Measurements from ENCODE around the gene PINLYP. TPM values are rescaled to one million over a fixed set of nuclear protein-coding genes. Genes with fewer than 3 reads are reported as not detected.

PINLYP gene
- total and polyA plus RNA-seq, 9 of the 15 experiments (the other 6 are each of a cell fraction or from before 2014, with no cell fraction given), result 1.00 to 6.7 (median 2.2) TPM

GRCh38 chr19:43594710-43595604, 19.4 kb downstream of the PINLYP start (continued):
- TF ChIP-seq FOXM1 (IDR thresholded peaks at IDR 0.05; ENCODE audit: low read depth), result no peak
- TF ChIP-seq FOXM1 (CRISPR knock-in tag; IDR thresholded peaks at IDR 0.05; ENCODE audit: low read depth), result no peak
- no peak; the same call in 1 of the 2 replicates for TF ChIP-seq NR3C1 (CRISPR knock-in tag; IDR thresholded peaks at IDR 0.05)
- no peak for TF ChIP-seq YBX1 (IDR thresholded peaks at IDR 0.05)
- TF ChIP-seq E4F1 (CRISPR knock-in tag; IDR thresholded peaks at IDR 0.05; ENCODE audit: borderline replicate concordance), result no peak
- peak; percentile 17; the same call in 1 of the 2 replicates for TF ChIP-seq ZNF224 (CRISPR knock-in tag; IDR thresholded peaks at IDR 0.05)
- TF ChIP-seq ZNF609 (CRISPR knock-in tag; IDR thresholded peaks at IDR 0.05; ENCODE audit: borderline replicate concordance), result no peak
- no peak for TF ChIP-seq RFX7 (CRISPR knock-in tag; IDR thresholded peaks at IDR 0.05)
- TF ChIP-seq MCM5 (IDR thresholded peaks at IDR 0.05; ENCODE audit: low read depth), result no peak
- no peak for TF ChIP-seq RBM14 (IDR thresholded peaks at IDR 0.05; ENCODE audit: borderline replicate concordance, insufficient read depth, low read depth, low read length)
- no peak for TF ChIP-seq KDM5B (IDR thresholded peaks at IDR 0.05; ENCODE audit: insufficient replicate concordance, low read depth, low read length)
- no peak for TF ChIP-seq ZNF512 (tag; IDR thresholded peaks at IDR 0.05)
- no peak for TF ChIP-seq ZNF316 (IDR thresholded peaks at IDR 0.05)
- TF ChIP-seq FOXO4 (CRISPR knock-in tag; IDR thresholded peaks at IDR 0.05), result no peak
- no peak for TF ChIP-seq THRAP3 (IDR thresholded peaks at IDR 0.05; ENCODE audit: borderline replicate concordance)
- no peak for TF ChIP-seq GTF2A2 (tag; IDR thresholded peaks at IDR 0.05)
- no peak for TF ChIP-seq POLR2AphosphoS2 (IDR thresholded peaks at IDR 0.05; ENCODE audit: low read length)
- no peak for TF ChIP-seq EZH2 (IDR thresholded peaks at IDR 0.05; ENCODE audit: borderline replicate concordance, low read depth, low read length)

Data from K562 (cell line).